Mucosa of rectum (tissue), 2 donors: ENCODE measurements around the gene XYLB.

ENCODE experiments used
- H3K27ac ChIP-seq, 2 donors: one replicate each; pipeline ENCODE4 v1.7.0; 2013; ENCODE audit warnings: inconsistent platforms in 2 of 2, low read depth in 2 of 2, low read length in 2 of 2
- H3K27me3 ChIP-seq, 2 donors: one replicate each; pipeline ENCODE4 v1.7.0; 2013; ENCODE audit warnings: low read length in 2 of 2; ENCODE audit not compliant: control insufficient read depth in 2 of 2, insufficient read depth in 2 of 2
- H3K36me3 ChIP-seq, 2 donors: one replicate each; pipeline ENCODE4 v1.7.0; 2013; ENCODE audit warnings: low read length in 2 of 2; ENCODE audit not compliant: control insufficient read depth in 2 of 2, insufficient read depth in 2 of 2
- H3K4me1 ChIP-seq, 2 donors: one replicate each; pipeline ENCODE4 v1.7.0; 2013; ENCODE audit warnings: low read length in 2 of 2, mild to moderate bottlenecking in 1 of 2; ENCODE audit not compliant: control insufficient read depth in 2 of 2, insufficient read depth in 2 of 2
- H3K4me3 ChIP-seq, 2 donors: one replicate each; pipeline ENCODE4 v1.7.0; 2013; ENCODE audit warnings: low read length in 2 of 2
- H3K9ac ChIP-seq, 2 donors: one replicate each; pipeline ENCODE4 v1.7.0; 2013; ENCODE audit warnings: low read length in 2 of 2, low read depth in 1 of 2, mild to moderate bottlenecking in 1 of 2
- H3K9me3 ChIP-seq, 2 donors: one replicate each; pipeline ENCODE4 v1.7.0; 2013; ENCODE audit warnings: low read length in 2 of 2; ENCODE audit not compliant: control insufficient read depth in 2 of 2
- donor health status: healthy.
- donor health status: Normal muscosa, but diverticular disease.

XYLB gene

DNA sequence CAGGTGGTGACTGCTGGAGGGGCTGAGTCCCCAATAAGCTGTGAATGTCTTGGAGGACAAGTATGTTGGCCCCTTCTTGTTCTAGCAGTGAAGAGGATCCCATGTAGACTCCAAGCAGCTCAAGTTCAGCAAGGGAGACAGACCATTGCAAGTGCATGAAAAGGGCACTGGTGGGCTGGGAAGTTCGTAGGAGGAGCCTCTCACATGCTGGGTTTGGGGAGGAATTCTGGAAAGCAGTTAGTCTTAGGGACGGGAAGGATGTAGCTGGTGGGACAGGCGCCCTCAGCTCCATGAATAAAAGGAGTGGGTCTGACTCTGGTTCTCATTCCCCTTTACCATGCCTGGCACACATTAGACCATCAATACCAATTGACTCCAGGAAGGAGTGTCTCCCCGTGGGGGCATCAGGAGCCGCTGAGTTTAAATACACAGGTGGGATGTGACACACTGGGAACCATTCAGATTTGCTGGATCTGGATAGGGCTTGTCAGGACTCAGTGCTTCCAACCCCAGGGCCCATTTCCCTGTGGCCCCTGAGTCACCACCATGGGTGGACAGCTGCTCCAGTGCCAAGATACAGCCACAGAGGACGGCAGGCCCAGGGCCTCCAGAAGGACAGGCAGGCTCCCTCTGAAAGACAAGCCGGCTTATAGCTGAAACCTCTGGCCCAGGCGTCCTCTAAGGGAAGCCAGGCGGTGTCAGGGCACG lies 552 bp upstream of the XYLB start:
- Histone ChIP-seq H3K36me3 (no peaks in the 10 kb centered on the region), H3K9ac (peak overlapping the region; percentile 9 to 56), H3K27me3 (no peaks in the 10 kb centered on the region), H3K4me1 (peaks cover 2 to 6% of the 10 kb centered on the region in 2 donors), H3K4me3 (peak overlapping the region in 1 of 2 donors; percentile 76), H3K27ac (no peak overlapping the region), H3K9me3 (no peaks in the 10 kb centered on the region)

DNA sequence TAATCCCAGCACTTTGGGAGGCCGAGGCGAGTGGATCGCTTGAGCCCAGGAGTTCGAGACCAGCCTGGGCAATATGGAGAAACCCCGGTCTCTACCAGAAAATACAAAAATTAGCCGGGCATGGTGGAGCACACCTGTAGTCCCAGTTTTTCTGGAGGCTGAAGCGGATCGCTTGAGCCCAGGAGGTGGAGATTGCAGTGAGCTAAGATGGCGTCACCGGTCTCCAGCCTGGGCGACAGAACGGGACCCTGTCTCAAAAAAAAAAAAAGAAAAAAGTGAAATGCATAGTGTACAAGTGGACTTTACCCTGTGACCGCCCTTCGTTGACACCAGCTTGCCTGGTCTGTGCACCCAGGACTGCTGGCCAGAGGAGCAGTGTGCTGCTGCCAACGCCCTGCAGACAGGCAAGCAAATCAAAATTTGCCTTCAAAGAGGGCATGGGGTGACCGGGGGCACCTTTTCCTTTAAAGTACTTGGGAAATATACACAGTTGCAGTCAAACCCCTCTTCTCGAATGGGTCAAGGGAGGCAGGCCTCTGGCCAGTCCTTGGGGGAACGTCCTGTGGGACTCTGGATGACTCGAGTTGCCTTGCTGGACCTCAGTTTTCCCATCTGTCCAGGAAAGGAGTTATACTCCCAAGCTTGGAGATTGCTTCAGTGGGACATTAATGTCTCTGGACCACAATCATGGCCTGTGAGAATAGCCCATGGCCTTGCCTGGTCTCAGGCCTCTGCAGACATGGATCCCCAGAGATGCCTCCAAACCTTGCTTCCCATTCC lies 1.0 kb downstream of the XYLB start:
- Histone ChIP-seq H3K9ac (peak overlapping the region; percentile 41 to 73), H3K27me3 (no peaks in the 10 kb centered on the region), H3K4me1 (peaks cover 2 to 6% of the 10 kb centered on the region in 2 donors), H3K9me3 (no peaks in the 10 kb centered on the region), H3K27ac (peak overlapping the region in 1 of 2 donors; percentile 67), H3K36me3 (no peaks in the 10 kb centered on the region), H3K4me3 (peak overlapping the region; percentile 76 to 77)

DNA sequence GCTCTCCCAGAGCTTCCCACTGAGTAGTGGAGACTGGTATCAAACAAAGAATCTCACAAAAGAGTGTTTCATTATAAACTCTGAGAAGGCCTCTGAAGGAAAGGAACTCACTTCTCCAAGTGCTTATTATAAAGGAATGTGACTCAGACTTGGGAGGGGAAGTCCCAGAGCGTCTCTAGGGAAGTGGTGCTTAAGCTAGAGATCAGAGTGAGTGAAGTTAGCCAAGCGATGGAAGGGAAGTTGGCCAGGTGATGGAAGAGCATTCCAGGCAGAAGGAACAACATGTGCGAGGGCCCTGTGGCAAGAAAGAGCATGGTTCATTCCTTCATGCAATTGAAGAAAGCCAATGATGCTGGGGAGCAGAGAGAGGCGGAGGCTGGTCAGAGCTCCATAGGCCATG lies 2.3 kb downstream of the XYLB start:
- H3K9ac ChIP-seq, result no peak overlapping the region
- H3K4me1 ChIP-seq, result peaks cover 2 to 6% of the 10 kb centered on the region in 2 donors
- no peaks in the 10 kb centered on the region for H3K36me3 ChIP-seq
- H3K9me3 ChIP-seq, result no peaks in the 10 kb centered on the region
- H3K4me3 ChIP-seq, result no peak overlapping the region
- no peak overlapping the region for H3K27ac ChIP-seq
- no peaks in the 10 kb centered on the region for H3K27me3 ChIP-seq

DNA sequence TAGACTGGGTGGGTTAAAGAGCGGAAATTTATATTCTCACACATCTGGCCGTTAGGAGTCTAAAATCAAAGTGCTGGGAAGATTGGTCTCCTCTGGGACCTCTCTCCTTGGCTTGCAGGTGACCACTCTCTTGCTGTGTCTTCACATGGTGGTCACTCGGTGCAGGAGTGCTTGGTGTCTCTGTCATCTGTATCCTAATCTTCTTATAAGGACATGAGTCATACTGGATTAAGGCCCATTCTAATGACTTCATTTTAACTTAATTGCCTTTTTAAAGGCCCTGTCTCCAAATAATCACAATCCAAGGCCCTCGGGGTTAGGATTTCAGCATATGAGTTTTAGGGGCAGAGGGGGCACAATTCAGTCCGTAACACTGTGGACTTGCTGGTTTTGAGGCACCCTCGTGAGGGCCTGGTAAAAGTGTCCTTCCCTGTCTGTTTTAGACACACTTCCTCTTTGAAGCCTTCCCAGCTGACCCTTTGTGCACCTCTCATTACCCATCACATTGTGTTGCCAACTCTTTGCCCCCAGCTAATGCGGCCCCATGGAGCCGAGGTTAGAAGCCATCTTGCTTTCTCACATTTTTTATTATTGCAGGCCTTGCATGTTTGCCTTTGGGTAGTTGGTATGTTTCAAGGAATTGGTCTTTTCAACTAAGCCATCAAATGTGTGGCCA lies 3.2 kb downstream of the XYLB start:
- no peaks in the 10 kb centered on the region for H3K27me3 ChIP-seq
- H3K9me3 ChIP-seq, result no peaks in the 10 kb centered on the region
- no peaks in the 10 kb centered on the region for H3K36me3 ChIP-seq
- peaks cover 2 to 11% of the 10 kb centered on the region in 2 donors for H3K4me1 ChIP-seq
- H3K4me3 ChIP-seq, result no peak overlapping the region
- no peak overlapping the region for H3K9ac ChIP-seq
- no peak overlapping the region for H3K27ac ChIP-seq

DNA sequence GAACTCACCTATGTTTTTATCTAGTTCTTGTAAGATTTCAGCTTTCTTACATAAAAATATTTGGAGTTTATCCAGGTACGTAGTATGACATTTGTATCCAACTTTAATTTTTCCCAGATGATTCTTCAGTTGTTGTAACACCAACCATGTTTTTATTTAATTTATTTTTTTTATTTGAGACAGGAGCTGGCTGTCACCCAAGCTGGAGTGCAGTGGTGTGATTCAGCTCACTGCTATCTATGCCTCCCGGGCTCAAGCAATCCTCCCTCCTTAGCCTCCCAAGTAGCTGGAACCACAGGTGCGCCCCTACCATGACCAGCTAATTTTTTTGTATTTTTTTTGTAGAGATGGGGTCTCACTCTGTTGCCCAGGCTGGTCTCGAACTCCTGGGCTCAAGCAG lies 6.6 kb downstream of the XYLB start:
- Histone ChIP-seq H3K4me1 (peaks cover 0 to 9% of the 10 kb centered on the region in 2 donors), H3K9ac (no peak overlapping the region), H3K4me3 (no peak overlapping the region), H3K27me3 (no peaks in the 10 kb centered on the region), H3K27ac (no peak overlapping the region), H3K36me3 (peaks cover 0 to 2% of the 10 kb centered on the region in 2 donors), H3K9me3 (no peaks in the 10 kb centered on the region)

DNA sequence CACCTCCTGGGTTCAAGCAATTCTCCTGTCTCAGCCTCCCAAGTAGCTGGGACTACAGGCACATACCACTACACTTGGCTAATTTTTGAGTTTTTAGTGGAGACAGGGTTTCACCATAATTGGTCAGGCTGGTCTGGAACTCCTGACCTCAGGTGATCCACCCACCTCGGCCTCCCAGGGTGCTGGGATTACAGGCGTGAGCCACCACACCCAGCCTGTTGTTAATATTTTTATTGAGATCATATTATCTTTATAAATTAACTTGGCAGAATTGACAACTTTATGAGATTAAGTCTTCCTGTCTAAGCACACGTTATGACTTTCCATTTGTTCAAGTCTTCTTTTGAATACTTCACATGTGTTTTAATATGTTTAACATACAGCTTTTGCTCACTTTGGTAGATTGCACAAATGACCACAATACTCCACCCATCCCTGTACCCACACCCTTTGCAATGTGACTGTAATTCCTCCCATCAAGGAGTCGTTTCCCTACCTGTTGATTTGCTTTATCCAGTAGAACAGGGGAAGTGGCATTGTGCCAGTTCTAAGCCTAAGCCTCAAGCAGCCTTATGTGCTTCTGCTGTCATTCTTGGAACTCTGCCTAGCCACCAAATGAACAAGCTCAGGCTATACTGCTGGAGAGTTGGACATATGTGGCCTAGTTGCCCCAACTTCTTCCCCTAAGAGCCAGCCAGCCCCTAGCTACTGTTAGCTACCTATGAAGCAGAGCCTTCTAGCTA lies 8.2 kb downstream of the XYLB start:
- H3K9ac ChIP-seq, result no peak overlapping the region
- peaks cover 0 to 2% of the 10 kb centered on the region in 2 donors for H3K36me3 ChIP-seq
- H3K27ac ChIP-seq, result peak overlapping the region; percentile 18 to 51
- no peaks in the 10 kb centered on the region for H3K27me3 ChIP-seq
- no peak overlapping the region for H3K4me3 ChIP-seq
- peaks cover 0 to 9% of the 10 kb centered on the region in 2 donors for H3K4me1 ChIP-seq
- H3K9me3 ChIP-seq, result no peaks in the 10 kb centered on the region

DNA sequence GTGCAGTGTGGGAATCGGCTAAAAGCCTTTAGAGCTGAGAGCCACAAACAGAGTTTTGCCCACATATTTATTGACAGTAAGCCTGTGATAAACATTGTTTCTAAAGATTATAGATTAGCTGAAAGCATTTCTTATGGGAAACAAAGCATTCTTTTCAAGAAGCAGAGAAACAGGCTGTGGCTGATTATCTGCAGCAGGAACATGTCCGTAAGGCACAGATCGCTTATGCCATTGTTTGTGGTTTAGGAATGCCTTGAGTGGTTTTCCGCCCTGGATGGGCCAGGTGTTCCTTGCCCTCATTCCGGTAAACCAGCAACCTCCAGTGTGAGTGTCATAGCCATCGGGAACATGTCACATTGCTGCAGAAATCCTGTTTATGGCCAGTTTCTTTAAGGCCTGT lies 12.5 kb downstream of the XYLB start:
- Histone ChIP-seq H3K27me3 (no peaks in the 10 kb centered on the region), H3K9ac (no peak overlapping the region), H3K9me3 (no peaks in the 10 kb centered on the region), H3K4me3 (no peak overlapping the region), H3K27ac (no peak overlapping the region), H3K36me3 (peaks cover 8 to 19% of the 10 kb centered on the region in 2 donors), H3K4me1 (peaks cover 0 to 9% of the 10 kb centered on the region in 2 donors)

DNA sequence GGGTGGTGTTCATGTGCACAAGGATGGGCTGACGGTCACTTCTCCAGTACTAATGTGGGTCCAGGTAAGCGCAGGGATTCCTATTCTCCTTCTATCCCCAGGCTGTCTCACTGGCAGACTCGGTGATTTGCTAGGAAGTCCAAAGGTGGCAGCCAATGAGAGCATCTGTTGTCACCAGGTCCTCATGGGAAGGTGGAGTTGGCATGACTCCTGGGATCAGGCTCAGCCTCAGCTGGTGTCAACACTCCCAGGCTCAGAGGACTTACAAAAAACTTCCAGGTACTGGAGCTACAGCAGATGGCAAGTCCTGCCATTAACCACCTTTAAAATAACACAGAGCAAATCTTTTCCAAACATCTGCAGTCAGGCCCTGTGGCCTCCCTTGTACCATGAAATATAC lies 13.8 kb downstream of the XYLB start:
- no peaks in the 10 kb centered on the region for H3K27me3 ChIP-seq
- H3K4me1 ChIP-seq, result no peaks in the 10 kb centered on the region
- no peak overlapping the region for H3K4me3 ChIP-seq
- no peak overlapping the region for H3K9ac ChIP-seq
- no peaks in the 10 kb centered on the region for H3K9me3 ChIP-seq
- H3K27ac ChIP-seq, result no peak overlapping the region
- H3K36me3 ChIP-seq, result peaks cover 13 to 24% of the 10 kb centered on the region in 2 donors

DNA sequence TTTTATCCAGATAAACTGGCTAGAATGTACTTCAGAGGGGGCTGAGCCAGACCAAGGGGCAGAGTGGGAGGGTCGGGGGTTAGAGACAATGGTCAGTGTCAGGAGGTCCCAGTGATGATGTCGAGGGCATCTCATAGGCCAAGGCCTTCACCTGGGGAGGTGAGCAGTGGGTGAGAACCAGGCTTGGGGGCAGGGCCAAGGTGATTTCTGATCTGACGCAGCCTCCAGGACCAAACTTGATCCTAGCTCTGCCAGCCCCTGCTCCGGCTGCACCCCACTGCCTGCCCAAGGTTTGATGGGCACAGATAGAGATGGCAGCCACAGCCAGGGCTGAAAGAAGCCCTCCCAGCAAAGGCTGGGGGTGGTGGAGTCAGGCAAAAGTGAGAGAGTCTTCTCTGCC lies 14.9 kb downstream of the XYLB start:
- Histone ChIP-seq H3K27ac (no peak overlapping the region), H3K9ac (no peak overlapping the region), H3K4me1 (no peaks in the 10 kb centered on the region), H3K4me3 (no peak overlapping the region), H3K36me3 (peaks cover 18 to 30% of the 10 kb centered on the region in 2 donors), H3K9me3 (no peaks in the 10 kb centered on the region), H3K27me3 (no peaks in the 10 kb centered on the region)
